NCI-H1092 treated with DMSO at 0.1 percent for 48 hours (cell line): ENCODE results near the gene MPHOSPH6.
"Not testable (repeated sequence)": the region's sequence is repeated elsewhere in the genome, so short reads cannot be mapped to it uniquely, and the experiment has no call there.

Experiments
- DNase-seq: peaks from one replicate; lab custom pipeline; 2025; lab: John Stamatoyannopoulos, UW

Gene MPHOSPH6, protein sequence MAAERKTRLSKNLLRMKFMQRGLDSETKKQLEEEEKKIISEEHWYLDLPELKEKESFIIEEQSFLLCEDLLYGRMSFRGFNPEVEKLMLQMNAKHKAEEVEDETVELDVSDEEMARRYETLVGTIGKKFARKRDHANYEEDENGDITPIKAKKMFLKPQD

DNA sequence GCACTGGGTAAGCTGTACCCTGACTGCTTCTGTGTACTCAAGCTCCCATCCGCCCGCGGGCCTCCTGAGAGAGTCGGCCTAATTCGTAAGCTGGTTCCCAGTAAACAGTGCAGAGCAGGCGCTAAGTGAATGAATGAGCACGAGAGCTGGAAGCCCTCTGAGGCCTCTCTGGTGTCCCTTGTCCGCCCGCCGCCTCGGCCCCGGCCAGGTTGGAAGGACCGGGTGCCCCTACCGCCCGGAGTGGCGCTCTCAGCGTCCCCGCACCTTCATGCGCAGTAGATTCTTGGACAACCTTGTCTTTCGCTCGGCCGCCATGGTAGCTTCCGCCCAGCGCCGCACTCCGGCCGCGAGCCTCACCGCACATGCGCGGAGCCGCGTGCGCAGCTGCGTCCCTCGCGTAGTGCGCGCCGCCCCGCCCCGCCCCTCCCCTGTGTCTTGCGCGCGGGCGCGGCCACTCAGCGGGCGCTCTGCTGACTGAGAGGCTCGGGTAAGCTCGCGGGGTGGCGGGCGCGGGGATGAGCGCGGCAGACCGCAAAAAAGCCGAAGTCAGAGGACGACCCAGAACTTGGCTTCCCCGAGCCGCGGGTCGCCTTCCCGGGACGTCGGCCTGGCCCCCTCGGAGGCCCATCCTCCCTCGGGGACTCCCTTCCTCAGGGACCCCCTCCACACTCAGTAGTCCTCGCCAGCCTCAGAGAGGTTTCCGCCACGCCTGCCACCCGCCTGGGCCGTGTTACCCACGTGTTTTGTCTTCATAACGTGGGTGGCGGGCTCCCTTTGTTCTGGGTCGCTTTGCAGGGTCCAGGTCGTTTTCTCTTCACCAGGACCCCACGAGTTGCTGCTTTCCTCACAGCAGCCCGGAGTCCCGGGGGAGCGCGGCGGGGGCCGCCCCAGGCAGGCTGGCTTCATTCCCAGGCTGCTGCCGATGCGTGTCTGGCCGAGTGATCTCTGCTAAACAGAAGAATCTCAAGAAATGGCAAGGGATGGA, at the start of gene MPHOSPH6:
TSS of gene MPHOSPH6 (minus strand) at position 364 of the 985 bp plus-strand sequence. CDS start at position 315, 49 bp downstream.
- peak; percentile 88 for DNase-seq

DNA sequence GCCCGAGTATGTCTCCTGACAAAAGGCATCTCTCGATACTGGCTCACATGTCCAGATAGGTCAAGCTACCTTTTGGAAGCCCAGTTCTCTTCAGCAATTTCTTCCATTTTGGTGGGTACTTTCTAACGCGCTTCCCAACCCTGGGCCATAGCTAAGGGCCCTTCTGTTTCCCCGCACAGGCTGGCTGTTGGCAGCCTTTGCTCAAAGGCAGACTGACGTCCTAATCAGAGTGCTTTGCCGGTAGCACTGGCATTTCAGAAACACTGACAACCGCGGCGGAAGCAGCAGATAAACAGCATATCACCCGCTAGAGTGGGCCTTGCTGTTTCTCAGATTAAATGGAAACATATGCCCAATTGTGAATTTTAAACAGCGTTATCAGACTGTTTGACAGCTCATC, 49.3 kb upstream of the MPHOSPH6 start:
- DNase-seq = no peak

DNA sequence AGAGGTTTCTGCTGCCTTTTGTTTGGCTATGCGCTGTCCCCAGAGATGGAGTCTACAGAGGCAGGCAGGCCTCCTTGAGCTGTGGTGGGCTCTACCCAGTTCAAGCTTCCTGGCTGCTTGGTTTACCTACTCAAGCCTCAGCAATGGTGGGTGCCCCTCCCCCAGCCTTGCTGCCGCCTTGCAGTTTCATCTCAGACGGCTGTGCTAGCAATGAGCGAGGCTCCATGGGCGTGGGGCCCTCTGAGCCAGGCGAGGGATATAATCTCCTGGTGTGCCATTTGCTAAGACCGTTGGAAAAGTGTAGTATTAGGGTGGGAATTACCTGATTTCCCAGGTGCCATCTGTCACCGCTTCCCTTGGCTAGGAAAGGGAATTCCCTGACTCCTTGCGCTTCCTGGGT, 39.3 kb upstream of the MPHOSPH6 start:
- DNase-seq = not testable (repeated sequence)

DNA sequence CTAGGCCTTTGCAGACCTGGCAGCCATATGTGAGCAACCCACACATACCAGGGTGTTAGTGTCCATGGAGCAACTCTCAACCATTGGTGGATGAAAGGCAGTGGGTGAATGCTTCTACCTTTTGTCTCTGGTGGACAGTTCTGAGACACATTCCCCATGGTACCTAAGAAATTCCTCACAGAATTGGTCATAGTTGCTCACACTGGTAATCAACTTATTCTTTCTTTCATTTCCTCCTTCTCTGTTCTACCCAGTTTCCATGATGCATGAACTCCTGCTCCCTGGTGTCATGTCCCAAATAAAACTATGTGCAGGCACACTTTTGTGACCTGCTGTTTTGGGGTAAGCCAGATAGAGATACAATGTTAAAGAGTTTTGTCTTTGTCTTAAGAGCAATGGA, 33.2 kb upstream of the MPHOSPH6 start:
- DNase-seq = no peak

DNA sequence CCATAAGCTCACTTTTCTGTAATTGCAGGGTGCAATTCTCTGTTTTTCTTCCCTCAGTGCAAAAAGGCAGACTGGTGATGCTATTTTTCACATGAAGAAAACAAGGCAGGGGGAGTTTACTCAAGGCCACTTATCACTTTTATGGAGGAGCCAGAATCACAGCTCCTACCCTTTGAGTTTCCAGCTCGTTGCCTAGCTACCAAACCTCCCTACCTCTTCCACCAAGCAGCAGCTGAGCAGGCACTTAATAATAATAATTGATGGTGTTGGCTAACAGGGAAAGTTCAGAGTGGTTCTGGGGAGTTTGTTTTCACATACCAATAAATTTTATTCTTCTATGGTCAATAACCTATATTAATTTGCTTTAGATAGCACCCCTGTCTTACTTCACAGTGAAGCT, 31.9 kb upstream of the MPHOSPH6 start:
- no peak for DNase-seq

DNA sequence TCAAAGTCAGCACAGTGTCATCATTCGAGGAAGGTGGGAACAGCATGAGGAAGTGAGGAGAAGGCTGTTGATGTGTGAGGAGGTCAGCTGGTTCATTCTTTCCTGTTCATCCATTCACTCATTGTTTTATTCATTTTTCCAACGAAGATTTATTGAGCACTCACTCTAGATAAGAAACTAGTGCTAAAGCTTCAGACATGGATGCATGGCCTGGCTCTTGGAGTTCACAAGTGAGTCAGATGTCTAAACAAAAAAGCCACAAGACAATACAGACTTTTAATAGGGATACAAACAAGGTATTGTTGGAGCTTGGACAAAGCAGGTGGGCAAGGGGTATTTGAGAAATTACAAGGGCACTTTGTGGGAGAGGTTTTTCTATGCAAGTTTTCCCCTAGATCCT, 31.3 kb upstream of the MPHOSPH6 start:
- no peak for DNase-seq

DNA sequence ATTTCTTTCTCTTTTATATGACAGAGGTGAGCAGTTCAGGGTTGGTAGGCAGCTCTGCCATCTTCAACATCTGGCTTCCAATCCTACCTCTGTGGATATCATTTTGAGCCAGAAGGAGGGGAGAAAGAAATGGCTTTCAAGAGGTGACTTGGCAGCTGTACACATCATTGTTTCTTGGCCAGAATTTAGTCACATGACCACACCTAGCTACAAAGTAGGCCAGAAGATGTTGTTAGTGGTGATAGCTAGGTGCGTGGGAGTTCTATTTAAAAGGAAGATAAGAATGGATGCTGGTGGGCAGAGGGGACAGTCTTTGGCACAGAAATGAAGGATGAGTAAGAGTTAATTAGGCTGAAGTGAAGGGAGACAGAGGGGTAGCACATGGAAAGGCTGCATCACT, 29.2 kb upstream of the MPHOSPH6 start:
- DNase-seq = no peak

DNA sequence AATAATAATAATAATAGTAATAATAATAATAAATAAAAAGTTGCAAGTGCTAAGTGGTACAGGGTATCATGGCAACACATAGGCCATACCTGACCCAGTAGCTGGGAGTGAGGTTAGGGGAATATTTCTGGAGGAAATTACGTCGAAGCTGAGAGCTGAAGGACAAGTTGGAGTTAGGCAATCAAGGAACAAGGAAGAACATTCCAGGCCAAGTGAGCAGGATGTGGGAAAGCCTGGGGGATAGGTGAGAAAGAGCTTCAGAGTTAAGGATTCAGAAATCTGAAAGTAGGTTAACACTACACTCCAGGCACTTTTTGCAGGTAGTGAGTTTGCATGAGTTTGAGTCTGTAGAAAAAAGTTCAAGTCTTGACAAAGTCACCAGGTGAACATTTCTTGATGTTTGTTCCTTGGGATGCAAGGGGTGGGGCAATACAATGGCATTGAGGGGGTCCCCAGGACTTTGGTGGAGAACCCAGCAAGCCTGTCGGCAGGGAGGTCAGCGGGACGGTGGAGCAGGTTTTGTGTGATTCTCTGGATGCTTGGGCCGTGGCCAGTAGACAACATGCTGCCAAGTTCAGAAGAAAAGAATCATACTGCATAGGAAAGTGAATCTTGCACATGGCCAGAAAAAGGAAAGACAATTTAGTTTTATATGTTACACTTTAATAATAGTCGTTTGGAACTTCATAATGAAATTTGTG, 27.7 kb upstream of the MPHOSPH6 start:
- DNase-seq = no peak

DNA sequence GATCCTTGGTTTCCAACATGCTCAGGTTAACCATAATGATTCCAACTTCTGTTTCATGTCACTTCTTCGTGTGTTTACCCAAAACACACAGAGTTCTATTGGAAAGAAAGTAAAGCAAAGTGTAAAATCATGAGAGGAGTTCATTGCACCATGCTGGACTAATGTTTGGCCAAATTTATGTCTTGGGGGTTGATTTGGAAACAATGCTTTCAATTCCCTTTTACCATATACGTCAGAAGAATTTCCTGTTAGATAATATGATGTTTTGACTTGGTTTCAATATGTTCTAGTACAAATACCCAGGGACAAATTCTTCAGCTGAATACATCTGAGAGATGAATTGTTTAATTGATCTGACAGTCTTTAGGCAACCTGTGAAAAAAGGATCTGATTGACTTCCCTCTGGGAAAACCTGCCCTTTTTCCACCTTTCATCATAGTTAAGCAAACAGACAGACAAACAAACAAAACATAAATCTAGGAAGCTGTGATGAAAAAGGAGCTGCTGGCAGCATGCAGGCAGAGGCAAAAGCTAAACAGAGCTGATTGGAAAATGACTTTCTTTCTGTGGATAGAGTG, 26.0 kb upstream of the MPHOSPH6 start:
- no peak for DNase-seq

DNA sequence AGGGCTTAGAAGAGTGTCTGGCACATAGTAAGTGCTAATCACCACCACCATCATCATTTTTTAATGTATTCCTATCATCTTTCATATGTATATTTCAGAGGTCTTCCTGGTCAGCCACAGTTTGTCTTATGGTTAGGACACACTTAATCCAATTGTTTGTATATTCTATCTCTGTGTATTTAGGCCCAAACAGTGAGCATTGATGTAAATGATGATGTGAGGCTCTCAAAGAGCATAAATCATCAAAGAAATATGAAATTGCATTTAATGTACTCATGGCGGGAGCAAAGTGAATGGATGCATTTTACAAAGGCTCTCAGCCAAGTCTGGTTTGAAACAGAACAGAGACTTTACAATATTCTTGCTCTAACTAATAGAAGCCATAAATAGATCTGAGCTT, 24.1 kb upstream of the MPHOSPH6 start:
- DNase-seq = no peak

DNA sequence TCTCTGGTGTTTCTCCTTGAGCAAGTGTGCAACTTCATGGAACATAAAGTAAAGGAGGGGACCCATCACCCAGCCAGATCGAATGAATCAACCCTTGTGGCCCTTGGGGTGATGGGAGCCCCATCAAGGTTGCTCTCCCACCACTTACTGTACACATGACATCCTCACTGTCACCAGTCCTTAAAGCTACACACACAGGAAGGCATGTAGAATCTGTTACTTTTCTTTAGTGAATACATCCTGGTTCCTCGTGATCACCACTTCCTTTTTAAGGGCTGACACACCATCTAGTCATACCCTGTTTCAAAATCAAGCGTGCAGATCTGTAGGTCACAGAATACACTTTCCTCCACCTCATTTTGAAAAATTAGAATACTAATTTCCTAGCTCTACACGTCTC, 22.6 kb upstream of the MPHOSPH6 start:
- no peak for DNase-seq

DNA sequence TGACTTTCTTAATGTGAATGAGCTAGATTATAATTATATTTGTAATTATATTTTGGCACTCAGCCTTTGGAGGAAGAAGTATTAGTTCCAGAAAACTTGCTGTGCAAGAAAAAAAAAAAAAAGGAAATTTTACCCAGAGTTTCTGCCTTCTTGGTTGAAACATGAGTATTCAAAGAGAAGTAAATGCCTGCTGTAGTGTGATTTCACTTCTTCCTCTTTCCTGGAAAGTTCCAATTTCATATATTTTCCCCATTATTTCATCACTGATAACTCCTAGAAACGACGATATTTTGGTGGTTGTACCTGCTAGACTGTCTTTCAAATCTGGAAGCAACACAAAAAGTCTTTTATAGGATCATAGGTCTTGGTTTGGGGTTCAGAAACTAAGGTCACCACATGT, 20.4 kb upstream of the MPHOSPH6 start:
- no peak for DNase-seq

DNA sequence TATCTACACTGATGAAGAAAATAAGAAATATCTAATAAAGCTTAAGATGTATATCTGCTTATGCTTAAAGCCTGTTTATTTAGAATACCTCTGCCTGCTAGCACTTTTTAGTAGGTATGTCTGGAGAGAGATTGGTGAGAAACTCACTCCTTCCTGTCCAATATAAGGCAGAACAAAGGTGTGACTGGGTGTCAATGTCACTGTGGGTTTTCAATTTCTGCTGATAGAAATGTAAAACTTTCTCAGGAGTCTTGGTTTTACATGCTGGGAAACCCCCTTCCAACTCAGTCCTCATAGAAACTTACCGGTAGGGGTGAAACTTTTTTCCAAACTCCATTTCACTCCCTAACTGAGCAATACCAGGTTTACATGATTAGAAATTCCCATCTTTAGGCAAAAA, 17.8 kb upstream of the MPHOSPH6 start:
- DNase-seq = no peak

DNA sequence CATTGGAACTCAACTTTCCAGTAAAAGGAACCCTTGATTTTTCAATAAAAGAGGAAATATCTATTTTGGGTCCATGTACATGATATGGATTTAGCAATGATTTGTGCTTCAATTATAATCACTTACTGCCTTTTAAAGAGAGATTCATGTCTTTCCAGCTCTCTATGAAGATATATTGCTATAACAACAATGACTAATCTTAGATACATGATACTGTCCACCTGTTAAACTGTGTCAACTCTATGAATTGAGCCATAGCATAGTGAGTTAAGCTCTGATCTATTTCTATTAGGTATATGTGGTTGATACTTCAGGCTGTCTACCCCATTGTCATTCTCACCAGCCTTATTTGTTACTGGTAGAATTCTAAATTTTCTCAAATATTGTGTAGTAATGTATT, 15.0 kb upstream of the MPHOSPH6 start:
- DNase-seq = no peak

DNA sequence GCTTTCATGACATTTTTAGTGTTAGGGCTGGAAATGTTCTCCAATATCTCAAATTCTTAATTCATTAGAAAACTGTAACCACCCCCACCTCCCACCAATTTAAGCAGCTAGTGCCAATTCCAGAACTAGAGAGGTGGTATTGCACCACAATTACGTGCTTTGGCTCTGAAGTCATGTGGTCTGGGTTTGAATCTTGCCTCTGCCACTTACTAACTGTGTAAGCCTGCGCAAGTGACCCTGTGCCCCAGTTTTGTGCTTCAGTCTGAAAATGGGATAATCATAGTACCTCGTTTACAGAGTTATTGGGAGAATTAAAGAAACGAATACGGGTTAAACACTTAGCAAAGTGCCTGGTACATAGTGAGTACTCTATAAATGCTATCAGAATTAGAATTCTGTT, 14.2 kb upstream of the MPHOSPH6 start:
- no peak for DNase-seq

DNA sequence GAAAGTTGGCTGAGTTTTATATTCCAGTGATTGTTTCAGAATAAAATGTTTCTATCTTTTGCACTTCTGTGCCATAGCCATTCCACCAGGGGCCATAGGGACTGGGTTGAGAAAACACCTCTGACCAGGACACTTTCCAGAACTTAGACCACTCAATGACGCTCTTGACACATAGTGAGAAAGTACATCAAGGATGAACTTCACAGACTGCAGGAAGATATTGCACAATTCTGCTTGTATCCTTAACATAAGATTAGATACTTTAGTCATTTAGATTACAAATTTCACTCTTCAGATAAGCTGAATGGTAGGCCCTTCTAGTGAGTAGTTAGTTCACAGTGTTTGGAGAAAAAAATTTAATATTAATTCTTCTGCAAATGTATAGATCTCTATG, 13.0 kb upstream of the MPHOSPH6 start:
- DNase-seq = no peak

DNA sequence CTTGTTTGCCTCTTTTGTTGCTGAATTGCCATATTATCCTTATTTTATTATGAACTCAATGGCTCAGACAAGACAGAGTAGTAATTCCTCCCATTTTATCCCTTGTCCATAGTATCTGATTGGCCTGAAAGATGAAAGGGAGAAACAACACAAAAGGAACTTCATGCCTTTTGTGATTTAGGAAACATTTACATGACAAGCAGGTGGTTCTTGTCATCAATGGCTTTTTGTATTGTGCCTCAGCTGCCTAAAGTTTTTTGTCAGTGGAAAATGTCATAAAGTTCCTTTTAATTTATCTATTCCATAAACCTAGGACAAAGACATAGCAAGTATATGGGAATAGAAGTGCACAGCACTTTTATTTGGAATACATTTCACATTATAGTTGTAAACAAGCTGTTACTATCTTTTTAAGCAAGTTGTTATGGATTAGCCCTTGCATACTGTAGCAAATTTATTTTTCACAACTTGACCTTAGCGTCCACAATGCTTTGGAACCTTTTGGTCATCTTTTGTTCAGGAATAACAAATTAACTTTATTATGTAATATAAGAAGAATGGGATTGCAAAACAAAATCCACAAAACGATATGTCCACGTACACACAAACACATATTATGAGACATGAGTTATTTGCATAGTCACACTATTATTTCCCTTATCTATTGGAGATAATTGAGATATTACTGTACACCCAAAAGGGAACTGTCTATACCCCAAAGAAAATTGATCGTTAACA, 12.4 kb upstream of the MPHOSPH6 start:
- DNase-seq = no peak

DNA sequence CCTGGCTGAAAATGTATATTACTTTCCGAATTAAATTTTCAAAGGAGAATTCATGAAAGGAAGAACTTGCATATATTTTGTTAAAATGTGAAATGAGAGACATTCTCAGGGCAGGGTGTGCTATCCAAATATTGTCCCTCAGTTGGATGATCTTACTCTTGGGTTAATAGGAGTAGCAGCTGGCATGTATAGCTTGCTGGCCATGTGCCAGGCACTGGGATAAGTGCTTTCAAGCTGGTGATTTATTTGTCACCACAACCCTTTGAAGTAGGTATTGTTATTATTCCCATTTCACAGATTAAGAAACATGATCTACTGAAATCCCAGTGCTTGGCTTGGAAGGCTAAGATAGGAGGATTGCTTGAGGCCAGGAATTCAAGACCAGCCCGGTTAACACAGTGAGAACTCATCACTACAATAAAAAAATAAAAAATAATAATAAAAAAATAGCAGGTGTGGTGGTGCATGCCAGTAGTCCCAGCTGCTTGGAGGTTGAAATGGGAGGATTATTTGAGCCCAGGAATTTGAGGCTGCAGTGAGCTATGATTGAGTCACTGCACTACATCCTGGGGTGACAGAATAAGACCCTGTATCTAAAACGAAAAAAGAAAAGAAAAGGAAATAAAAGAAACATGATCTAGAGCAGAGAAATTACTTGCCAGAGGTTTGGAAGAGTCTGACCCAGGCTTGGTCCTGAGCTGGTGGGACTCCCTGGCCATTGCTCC, 11.6 kb upstream of the MPHOSPH6 start:
- peak; percentile 46 for DNase-seq

DNA sequence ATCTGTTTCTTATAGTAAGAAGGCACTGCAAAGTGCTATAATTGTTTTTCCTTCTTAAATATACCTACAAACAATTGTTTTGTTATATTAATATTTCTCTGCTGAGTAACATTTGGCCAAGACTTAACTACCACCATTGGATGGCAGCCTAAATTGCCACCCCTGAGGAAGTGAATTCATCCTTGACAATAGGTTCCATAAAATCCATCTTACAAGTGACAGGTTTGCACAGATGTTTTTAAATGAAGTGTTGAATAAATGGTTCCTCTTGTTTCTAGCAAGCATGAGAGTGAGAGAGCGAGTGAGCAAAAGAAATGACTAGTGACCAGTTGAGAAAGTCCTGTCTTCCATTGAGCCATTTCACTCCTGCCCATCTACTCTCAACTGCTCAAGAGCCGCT, 8.3 kb upstream of the MPHOSPH6 start:
- DNase-seq = no peak

DNA sequence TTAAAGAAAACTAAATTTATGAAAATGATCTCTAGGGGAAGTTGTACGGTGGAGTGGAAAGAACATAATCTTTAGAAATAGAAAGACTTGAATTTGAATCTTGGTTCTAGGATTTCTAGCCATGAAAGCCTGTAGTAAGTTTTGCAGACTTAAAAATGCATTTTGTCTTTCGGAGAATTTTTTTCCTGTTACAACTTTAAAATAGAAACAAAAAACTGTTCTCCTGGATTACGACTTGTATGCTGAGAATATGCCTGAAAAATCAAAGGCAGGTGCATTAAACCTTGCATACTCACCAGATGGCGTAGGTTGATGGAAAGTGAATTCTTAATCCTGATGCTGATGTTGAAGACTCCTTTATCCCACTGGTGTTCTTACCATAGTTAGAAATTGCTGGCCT, 7.5 kb upstream of the MPHOSPH6 start:
- no peak for DNase-seq

DNA sequence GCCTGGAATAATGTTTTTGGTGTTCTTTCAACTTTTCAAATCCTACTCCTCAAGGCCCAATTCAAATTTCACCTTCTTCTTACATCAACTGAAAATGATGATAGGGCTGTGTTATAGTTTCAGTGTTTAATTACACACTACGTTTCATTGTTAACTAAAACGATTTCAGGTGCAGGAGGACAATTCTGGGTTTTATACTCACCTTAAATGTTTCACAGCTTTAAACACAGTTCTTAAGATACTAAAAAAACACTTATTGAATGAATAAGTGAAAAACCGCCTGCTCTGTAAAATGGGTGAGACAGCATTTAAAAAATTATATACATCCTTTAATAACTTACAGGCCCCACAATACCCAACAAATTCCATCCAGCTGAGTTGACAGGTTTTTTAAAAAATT, 6.2 kb upstream of the MPHOSPH6 start:
- no peak for DNase-seq
